ENCODE data around the gene GRAP. TPM values are rescaled to one million over a fixed set of nuclear protein-coding genes. Genes with fewer than 3 reads are reported as not detected.
"Not testable (repeated sequence)": the region's sequence is repeated elsewhere in the genome, so short reads cannot be mapped to it uniquely, and the experiment has no call there.

The GRAP gene
- total RNA-seq, 1 experiment from 2014 or later, result 0.26 TPM

DNA sequence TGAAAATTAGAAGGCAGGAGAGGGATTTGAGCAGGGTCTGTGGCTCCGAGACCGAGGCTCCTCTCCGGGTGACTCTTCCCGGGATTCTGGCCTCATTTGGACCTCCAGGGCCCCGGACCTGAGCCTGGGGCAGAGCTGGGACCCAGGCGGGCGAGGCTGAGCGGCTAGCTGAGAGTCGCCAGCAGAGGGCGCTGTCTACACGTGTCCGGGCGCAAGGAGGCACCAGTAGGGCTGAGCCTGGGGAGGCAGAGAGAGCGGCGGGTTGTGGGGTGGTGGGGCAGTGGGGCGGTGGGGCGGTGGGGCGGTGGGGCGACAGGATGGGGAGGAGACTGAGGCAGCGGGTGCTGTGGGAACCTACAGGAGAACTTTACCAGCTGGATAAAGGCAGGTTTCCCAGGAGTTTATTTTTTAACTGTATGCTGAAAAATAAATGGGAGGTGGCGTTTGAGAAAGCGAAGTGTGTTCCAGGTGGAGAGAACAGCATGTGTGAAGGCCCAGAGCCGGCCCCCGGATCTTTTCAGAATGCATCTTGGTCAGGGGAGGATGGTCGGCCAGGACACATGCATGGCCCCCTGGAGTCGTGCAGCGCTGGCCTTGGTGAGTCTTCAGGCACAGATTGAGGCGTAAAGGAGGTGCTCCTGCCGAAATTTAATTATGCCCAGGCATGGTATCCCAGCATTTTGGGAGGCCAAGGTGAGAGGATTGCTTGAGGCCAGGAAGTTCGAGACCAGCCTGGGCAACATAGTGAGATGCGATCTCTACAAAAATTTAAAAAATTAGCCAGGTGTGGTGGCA is 29.8 kb upstream of the GRAP start:
- H3K4me3 ChIP-seq (ENCODE audit: low read depth, low read length, poor library complexity, severe bottlenecking); H3K27ac ChIP-seq (ENCODE audit: low read depth, low read length, poor library complexity, severe bottlenecking); BruUV-seq (replicated peaks); H3K36me3 ChIP-seq (ENCODE audit: insufficient read depth, low read length, poor library complexity, severe bottlenecking); H3K4me1 ChIP-seq (ENCODE audit: insufficient read depth, low read length, poor library complexity, severe bottlenecking); CTCF ChIA-PET; POLR2A ChIA-PET (ENCODE audit: low non-redundant PET); DNase-seq (ENCODE audit: low spot score); H3K9me3 ChIP-seq (ENCODE audit: low read depth, low read length, poor library complexity, severe bottlenecking); intact Hi-C loops (cut with micrococcal nuclease; ENCODE audit: unreplicated experiment); H3K27me3 ChIP-seq (replicated peaks; ENCODE audit: insufficient read depth, low read depth, low read length, poor library complexity): not testable (repeated sequence)

DNA sequence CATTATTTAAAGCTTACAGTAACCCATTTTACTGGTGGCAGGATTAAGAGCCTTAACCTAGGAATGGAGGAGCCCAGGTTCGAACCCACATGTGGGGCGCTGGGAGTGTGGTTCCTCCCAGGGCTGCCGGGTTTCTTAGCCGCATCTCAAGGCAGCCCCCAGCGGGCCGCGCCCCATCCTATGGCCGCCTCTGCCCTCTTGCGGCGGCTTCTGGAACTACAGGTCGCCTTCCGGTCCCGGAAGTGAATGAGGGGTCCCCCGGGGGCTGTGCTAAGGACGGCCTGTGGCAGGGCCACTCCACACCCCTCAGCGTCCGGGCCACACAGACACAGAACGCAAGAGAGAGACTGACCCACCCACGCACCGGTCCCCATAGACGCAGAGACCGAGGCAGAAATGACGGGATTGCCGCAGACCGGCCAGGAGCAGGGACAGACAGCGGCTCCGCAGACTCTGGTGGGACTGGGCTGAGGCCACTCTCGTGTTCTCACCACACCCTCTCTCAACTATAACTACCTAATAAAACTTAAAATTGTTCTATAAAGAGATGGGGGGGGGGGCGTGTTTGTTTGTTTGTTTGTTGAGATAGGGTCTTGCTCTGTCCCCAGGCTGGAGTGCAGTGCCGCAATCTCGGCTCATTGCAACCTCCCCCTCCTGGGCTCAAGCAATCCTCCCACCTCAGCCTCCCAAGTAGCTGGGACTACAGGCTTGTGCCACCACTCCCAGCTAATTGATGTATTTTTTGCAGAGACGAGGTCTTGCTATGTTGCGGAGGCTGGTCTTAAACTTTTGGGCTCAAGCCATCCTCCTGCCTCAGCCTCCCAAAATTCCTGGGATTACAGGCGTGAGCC is 23.8 kb upstream of the GRAP start:
- H3K4me3 ChIP-seq (ENCODE audit: low read depth, low read length, poor library complexity, severe bottlenecking); POLR2A ChIA-PET (ENCODE audit: low non-redundant PET); H3K27ac ChIP-seq (ENCODE audit: low read depth, low read length, poor library complexity, severe bottlenecking); H3K9me3 ChIP-seq (ENCODE audit: low read depth, low read length, poor library complexity, severe bottlenecking); CTCF ChIA-PET; H3K4me1 ChIP-seq (ENCODE audit: insufficient read depth, low read length, poor library complexity, severe bottlenecking); DNase-seq (ENCODE audit: low spot score); H3K27me3 ChIP-seq (replicated peaks; ENCODE audit: insufficient read depth, low read depth, low read length, poor library complexity); H3K36me3 ChIP-seq (ENCODE audit: insufficient read depth, low read length, poor library complexity, severe bottlenecking); intact Hi-C loops (cut with micrococcal nuclease; ENCODE audit: unreplicated experiment): not testable (repeated sequence)
- BruUV-seq (replicated peaks), result TSS peak; percentile 91

DNA sequence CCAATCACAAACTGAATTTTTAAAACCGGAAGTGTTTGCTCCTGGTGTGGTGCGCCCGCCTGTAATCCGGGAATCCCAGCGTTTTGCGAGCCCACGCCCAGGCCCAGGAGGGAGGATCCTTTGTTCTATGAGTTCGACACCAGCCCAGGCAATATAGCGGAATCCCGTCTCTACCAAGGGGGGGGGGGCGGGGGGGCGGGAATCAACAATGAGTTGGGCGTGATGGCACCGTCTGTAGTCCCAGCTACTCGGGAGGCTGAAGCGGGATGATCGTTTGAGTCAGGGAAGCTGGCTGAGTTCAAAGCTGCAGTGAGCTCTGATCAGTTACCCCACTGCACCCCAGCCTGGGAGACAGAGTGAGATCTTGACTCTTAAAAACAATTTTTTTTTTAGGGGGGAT is 17.6 kb upstream of the GRAP start:
- H3K4me1 ChIP-seq (ENCODE audit: insufficient read depth, low read length, poor library complexity, severe bottlenecking); H3K9me3 ChIP-seq (ENCODE audit: low read depth, low read length, poor library complexity, severe bottlenecking); H3K27ac ChIP-seq (ENCODE audit: low read depth, low read length, poor library complexity, severe bottlenecking); intact Hi-C loops (cut with micrococcal nuclease; ENCODE audit: unreplicated experiment); DNase-seq (ENCODE audit: low spot score); H3K36me3 ChIP-seq (ENCODE audit: insufficient read depth, low read length, poor library complexity, severe bottlenecking); POLR2A ChIA-PET (ENCODE audit: low non-redundant PET); H3K27me3 ChIP-seq (replicated peaks; ENCODE audit: insufficient read depth, low read depth, low read length, poor library complexity); H3K4me3 ChIP-seq (ENCODE audit: low read depth, low read length, poor library complexity, severe bottlenecking); BruUV-seq (replicated peaks); CTCF ChIA-PET: not testable (repeated sequence)

DNA sequence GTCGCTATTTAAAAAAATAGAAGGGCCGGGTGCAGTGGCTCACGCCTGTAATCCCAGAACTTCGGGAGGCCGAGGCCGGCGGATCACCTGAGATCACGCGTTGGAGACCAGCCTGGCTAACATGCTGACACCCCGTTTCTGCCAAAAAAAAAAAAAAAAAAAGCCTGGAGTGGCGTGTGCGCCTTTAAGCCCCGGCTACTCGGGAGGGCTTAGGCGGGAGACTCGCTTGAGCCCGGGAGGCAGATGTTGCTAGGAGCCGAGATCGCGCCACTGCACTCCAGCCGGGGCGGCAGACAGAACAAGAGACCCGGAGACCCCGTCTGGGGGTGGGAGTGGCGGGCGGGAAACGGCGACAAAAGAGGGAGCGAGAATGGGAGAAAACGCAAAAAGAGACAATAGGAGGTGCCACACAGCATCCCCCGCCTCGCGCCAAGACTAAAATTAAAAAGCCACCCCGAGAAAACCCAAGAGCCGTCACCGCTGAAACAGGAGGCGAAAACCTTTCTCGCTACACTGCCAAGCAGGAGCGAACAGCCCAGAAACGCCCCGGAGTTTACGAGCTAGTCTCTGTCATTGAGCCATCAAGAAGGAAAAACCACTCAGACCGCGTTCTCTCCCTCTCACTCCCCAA is 16.7 kb upstream of the GRAP start:
- DNase-seq (ENCODE audit: low spot score); POLR2A ChIA-PET (ENCODE audit: low non-redundant PET); intact Hi-C loops (cut with micrococcal nuclease; ENCODE audit: unreplicated experiment); H3K4me3 ChIP-seq (ENCODE audit: low read depth, low read length, poor library complexity, severe bottlenecking); H3K9me3 ChIP-seq (ENCODE audit: low read depth, low read length, poor library complexity, severe bottlenecking); CTCF ChIA-PET; H3K36me3 ChIP-seq (ENCODE audit: insufficient read depth, low read length, poor library complexity, severe bottlenecking); H3K27ac ChIP-seq (ENCODE audit: low read depth, low read length, poor library complexity, severe bottlenecking); H3K27me3 ChIP-seq (replicated peaks; ENCODE audit: insufficient read depth, low read depth, low read length, poor library complexity); H3K4me1 ChIP-seq (ENCODE audit: insufficient read depth, low read length, poor library complexity, severe bottlenecking): not testable (repeated sequence)
- BruUV-seq (replicated peaks), result TSS peak; percentile 100

DNA sequence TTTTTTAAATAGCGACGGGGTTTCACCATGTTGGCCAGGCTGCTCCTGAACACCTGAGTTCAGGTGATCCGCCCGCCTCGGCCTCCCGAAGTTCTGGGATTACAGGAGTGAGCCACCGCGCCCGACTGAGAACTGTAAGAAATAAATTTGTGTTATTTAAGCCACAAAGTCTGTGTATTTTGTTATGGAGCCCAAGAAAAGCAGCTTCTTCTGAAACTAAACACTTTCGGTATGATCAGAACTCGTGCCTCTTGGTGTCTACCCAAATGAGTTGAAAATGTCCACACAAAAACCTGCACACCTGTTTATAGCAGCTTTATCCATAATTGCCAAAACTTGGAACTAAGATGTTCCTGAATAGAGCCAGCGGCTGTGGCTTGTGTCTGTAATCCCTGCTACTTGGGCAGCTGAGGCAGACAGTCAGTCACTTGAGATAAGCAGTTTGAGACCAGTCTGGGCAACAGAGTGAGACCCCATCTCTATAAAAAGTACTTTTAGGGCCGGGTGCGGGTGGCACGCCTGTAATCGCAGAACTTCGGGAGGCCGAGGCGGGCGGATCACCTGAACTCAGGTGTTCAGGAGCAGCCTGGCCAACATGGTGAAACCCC is 16.1 kb upstream of the GRAP start:
- H3K9me3 ChIP-seq (ENCODE audit: low read depth, low read length, poor library complexity, severe bottlenecking); H3K27me3 ChIP-seq (replicated peaks; ENCODE audit: insufficient read depth, low read depth, low read length, poor library complexity); H3K4me1 ChIP-seq (ENCODE audit: insufficient read depth, low read length, poor library complexity, severe bottlenecking); H3K27ac ChIP-seq (ENCODE audit: low read depth, low read length, poor library complexity, severe bottlenecking); H3K36me3 ChIP-seq (ENCODE audit: insufficient read depth, low read length, poor library complexity, severe bottlenecking); BruUV-seq (replicated peaks); CTCF ChIA-PET; intact Hi-C loops (cut with micrococcal nuclease; ENCODE audit: unreplicated experiment); H3K4me3 ChIP-seq (ENCODE audit: low read depth, low read length, poor library complexity, severe bottlenecking); POLR2A ChIA-PET (ENCODE audit: low non-redundant PET); DNase-seq (ENCODE audit: low spot score): not testable (repeated sequence)

DNA sequence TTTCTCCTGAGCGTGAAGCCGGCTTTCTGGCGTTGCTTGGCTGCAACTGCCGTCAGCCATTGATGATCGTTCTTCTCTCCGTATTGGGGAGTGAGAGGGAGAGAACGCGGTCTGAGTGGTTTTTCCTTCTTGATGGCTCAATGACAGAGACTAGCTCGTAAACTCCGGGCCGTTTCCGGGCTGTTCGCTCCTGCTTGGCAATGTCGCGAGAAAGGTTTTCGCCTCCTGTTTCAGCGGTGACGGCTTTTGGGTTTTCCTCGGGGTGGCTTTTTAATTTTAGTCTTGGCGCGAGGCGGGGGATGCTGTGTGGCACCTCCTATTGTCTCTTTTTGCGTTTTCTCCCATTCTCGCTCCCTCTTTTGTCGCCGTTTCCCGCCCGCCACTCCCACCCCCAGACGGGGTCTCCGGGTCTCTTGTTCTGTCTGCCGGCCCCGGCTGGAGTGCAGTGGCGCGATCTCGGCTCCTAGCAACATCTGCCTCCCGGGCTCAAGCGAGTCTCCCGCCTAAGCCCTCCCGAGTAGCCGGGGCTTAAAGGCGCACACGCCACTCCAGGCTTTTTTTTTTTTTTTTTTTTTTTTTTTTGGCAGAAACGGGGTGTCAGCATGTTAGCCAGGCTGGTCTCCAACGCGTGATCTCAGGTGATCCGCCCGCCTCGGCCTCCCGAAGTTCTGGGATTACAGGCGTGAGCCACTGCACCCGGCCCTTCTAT is 15.4 kb upstream of the GRAP start:
- H3K4me3 ChIP-seq (ENCODE audit: low read depth, low read length, poor library complexity, severe bottlenecking); H3K27me3 ChIP-seq (replicated peaks; ENCODE audit: insufficient read depth, low read depth, low read length, poor library complexity); DNase-seq (ENCODE audit: low spot score); intact Hi-C loops (cut with micrococcal nuclease; ENCODE audit: unreplicated experiment); POLR2A ChIA-PET (ENCODE audit: low non-redundant PET); H3K27ac ChIP-seq (ENCODE audit: low read depth, low read length, poor library complexity, severe bottlenecking); H3K9me3 ChIP-seq (ENCODE audit: low read depth, low read length, poor library complexity, severe bottlenecking); H3K36me3 ChIP-seq (ENCODE audit: insufficient read depth, low read length, poor library complexity, severe bottlenecking); CTCF ChIA-PET; H3K4me1 ChIP-seq (ENCODE audit: insufficient read depth, low read length, poor library complexity, severe bottlenecking): not testable (repeated sequence)
- TSS peak; percentile 98 for BruUV-seq (replicated peaks)

DNA sequence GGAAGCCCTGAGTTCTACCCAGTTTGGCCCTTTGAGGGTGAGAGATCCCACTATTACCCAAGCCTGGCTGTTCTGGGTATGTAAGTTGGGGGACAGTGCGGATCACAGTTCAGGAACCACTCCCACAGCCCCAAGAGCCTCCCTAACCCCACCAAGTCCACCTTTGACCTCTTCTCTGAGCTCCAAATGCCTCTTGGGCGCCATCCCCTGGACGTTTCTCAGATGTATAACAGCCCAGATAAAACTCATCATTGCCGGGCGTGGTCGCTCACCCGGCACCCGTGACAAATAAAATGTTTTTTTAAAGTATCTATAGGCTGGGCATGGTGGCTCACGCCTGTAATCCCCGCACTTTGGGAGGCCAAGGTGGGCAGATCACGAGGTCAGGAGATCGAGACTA is 8.7 kb upstream of the GRAP start:
- intact Hi-C loops (cut with micrococcal nuclease; ENCODE audit: unreplicated experiment); BruUV-seq (replicated peaks); DNase-seq (ENCODE audit: low spot score); H3K9me3 ChIP-seq (ENCODE audit: low read depth, low read length, poor library complexity, severe bottlenecking); H3K36me3 ChIP-seq (ENCODE audit: insufficient read depth, low read length, poor library complexity, severe bottlenecking); CTCF ChIA-PET; H3K27me3 ChIP-seq (replicated peaks; ENCODE audit: insufficient read depth, low read depth, low read length, poor library complexity); H3K4me3 ChIP-seq (ENCODE audit: low read depth, low read length, poor library complexity, severe bottlenecking); H3K27ac ChIP-seq (ENCODE audit: low read depth, low read length, poor library complexity, severe bottlenecking); H3K4me1 ChIP-seq (ENCODE audit: insufficient read depth, low read length, poor library complexity, severe bottlenecking); POLR2A ChIA-PET (ENCODE audit: low non-redundant PET): not testable (repeated sequence)
